HG03521 (cell line): Measurements from ENCODE around the gene RBMS3.
"Not testable (repeated sequence)": the region's sequence is repeated elsewhere in the genome, so short reads cannot be mapped to it uniquely, and the experiment has no call there.

ENCODE experiments used
- ATAC-seq: cut with Tn5 transposase; IDR thresholded peaks from one replicate; pipeline ENCODE4 v1.9.1; 2021; ENCODE audit warnings: mild to moderate bottlenecking, moderate library complexity; ENCODE audit not compliant: unreplicated experiment

RBMS3 gene

DNA sequence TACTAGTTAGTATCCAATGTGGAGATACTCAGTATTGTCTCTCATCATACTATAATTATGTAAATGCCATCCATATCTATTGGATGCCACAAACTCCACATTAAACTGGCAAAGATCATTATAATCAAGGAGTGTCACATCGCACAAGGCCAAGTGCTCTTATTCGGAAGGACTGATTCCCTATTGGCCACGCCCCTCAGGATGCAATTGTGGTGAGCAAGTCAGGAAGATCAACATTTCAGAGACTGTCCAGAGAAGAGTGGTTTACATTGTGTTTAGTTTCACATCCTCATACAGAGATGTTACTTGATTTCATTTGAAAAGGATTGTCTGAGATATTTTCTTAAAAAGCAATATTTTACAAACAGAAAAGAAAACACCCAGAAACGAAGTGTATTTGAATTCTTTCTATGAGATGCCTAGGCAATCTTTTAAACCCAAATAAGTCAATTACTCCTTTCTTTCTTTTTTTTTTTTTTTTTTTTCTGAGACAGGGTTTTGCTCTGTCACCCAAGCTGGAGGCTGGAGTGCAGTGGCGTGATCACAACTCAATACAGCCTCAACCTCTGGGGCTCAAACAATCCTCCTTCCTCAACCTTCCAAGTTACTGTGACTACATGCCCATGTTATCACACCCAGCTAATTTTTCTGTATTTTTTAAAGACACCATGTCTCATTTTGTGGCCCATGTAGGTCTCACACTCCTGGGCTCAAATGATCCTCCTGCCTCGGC is 369.1 kb downstream of the RBMS3 start:
- ATAC-seq = no peak

DNA sequence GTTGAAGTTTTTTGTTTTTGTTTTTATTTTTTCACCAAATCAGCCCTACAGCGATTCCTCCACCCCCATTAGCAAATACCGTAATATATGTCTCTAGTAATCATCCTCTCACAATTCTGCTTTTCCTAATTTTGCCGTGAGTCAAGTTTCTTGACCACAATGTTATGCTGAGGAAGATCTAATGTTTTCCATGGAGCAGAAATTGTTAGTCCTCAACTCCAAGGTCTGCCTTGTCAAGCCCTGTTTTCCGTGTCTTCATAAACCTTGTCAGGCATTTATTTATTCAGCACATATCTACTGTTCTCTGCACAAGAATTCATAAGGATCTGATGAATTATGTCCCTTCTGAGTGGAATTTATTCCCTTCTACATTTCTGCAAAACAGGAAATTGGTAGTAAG is 372.8 kb downstream of the RBMS3 start:
- ATAC-seq = no peak

DNA sequence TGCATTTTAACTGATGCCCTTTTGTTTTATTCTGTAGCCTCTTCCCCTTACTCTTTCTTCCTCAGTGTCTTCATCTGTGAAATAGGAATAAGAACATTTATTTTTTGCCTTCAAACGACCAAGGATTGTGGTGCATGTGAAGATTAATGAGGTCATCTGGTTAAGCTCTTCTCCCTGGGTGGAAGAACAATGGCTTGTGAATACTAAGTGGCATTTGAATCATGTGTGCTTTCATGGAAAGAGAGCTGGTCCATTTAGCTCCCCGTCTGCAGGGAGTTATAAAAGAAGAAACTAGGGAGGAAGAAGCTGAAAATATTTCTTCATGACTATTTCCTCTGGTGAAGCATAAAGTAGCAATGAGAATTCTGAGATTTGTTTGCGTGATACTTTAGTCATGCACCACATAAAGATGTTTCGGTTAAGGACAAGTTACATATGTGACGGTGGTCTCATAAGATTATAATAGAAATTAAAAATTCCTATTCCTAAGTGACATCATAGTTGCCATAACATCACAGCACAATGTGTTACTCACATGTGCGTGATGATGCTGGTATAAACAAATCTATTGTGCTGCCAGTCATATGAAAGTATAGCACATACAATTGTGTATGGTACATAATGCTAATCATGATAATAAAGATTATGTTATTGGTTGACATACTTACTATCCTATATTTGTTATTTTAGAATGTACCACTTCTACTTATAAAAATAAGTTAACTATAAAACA is 374.3 kb downstream of the RBMS3 start:
- no peak for ATAC-seq

DNA sequence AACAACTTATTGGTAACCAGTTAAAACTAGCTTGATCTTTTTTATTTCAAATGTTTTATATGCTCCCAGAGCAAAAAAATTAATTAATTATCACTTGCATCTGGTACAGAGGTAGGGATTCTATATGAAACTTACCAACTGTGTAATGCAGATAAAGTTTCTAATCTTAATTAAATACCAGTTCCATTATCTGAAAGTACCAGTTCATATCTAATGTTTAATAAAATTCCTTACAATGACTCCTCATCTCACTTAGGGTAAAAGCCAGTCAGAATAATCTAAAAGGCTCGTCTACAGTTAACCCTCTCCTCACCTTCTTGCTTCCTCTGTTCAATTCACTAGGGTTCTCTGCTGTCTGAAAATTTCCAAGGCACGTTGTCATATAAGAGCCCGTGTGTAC is 384.8 kb downstream of the RBMS3 start:
- no peak for ATAC-seq

DNA sequence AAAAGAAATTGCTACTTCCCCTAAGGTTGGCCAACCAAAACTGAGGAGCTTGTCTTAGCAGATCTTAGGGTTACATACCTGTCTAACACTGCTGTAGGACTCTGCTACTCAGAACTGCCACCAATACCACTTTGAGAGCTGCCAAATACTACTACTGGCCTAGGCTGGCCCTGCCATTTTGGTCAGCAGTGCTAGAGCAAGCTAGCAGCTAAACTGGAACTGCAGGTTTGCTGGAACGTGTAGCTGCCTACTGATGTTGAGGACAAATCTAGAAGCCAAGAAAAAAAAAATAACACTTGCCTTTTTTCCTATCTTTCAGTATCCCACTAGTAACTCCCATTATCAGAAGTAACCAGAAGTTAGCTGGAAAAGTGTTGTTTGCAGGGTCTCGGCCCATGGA is 387.4 kb downstream of the RBMS3 start:
- ATAC-seq = no peak

DNA sequence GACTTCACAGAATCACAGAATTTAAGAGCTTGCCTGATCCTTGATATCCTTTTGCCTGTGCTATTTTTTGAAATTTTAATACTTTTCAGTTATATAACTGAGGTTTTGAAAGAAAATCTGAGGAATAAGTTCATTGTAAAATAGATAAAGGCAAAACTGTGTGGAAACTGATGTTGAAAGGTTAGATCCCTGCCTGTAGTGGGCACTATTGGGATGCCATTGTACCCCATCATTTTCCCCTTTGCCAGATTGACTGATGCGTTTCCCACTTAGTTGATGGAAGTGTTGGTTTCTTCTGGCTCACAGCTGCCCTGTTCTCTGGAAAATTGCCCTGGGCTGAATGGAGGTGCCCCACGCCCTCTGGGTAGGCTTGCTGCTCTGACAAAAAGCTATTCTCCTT is 387.9 kb downstream of the RBMS3 start:
- no peak for ATAC-seq

DNA sequence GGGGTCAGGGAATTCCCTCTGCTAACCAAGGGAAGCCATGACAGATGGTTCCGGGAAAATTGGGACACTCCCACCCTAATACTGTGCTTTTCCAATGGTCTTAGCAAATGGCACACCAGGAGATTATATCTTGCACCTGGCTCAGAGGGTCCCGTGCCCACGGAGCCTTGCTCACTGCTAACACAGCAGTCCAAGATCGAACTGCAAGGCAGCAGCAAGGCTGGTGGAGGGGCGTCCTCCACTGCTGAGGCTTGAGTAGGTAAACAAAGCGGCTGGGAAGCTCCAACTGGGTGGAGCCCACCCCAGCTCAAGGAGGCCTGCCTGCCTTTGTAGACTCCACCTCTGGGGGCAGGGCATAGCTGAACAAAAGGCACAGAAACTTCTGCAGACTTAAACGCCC is 389.6 kb downstream of the RBMS3 start:
- ATAC-seq = not testable (repeated sequence)

DNA sequence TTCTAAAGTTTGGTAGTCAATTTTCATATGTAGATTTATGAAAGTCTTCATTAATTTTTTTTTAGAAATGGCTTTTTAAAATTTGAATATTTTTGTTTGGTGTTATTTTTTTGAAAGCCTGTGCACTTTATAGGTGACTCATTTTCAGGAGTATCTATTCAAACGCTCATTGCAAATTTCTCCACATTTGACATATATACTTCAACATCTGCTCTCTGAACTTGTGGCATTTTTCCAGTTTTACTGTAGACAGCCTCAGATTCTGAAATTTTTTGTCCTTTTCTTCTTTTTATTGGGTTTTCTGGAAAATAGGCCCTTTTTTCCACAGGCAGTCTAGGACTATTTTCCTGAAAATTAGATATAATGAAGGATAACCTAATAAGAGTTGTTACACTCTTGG is 396.6 kb downstream of the RBMS3 start:
- no peak for ATAC-seq

DNA sequence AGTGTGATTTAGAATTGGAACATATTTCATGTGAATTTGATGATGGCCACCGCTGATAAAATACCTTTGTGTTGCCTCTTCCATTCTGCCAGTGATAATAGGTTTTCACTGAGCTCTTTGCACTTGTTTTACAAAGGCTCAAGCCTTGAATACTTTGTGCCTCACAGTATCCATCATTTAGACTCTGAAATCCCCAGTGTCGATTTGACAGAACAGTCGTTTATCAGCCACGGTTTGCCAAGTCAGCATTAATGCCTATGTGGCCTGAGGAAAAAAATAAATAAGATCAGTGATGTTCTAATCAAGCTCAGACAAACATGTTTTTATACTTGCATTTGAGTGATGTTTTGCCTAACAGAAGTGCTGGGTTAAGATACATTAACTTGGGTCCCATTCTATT is 399.1 kb downstream of the RBMS3 start:
- ATAC-seq = no peak

DNA sequence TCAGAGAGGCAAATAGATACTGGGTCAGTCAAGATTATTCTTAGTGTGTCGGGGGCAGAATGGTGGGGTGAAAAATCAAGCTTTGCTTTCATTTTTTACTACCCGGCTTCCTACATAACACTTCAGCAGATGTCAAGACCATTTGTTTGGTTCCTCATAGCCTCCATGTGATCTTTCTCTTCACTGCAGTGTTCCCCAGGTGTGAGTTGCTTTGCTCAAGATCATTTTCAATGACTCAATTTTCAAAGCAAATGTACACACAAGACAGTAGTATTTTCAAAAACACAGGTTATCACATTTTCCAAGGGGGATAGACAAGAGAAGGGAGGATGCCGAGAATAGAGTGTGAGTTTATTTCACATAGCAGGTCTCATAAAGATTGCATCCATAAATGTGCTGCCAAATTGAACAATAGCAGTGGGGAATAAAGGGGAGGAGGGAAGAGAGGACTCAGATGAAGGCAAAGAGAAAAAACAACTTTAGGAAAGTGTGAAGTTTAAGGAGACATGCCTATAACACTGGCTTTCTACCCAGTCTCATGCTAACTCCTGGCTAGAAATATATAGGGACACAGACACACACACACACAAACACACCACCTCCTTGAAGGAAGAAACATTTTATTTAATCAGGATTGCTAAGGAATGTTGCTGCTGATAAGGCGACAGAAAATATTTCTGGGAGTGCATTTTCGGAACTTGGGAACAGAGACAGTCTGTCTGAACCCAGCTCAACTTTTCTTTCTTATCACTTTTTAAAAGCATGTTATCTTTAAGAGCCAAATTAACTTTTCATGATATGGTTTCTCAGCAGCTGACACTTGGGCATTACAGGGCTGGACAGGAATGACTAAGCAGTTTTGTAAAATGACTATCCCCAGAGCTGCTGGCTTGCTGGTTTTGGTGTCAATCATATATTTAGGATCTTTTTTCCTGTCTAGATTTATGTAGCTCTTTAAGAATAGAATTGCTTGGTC is 402.4 kb downstream of the RBMS3 start:
- ATAC-seq = peak; percentile 40

DNA sequence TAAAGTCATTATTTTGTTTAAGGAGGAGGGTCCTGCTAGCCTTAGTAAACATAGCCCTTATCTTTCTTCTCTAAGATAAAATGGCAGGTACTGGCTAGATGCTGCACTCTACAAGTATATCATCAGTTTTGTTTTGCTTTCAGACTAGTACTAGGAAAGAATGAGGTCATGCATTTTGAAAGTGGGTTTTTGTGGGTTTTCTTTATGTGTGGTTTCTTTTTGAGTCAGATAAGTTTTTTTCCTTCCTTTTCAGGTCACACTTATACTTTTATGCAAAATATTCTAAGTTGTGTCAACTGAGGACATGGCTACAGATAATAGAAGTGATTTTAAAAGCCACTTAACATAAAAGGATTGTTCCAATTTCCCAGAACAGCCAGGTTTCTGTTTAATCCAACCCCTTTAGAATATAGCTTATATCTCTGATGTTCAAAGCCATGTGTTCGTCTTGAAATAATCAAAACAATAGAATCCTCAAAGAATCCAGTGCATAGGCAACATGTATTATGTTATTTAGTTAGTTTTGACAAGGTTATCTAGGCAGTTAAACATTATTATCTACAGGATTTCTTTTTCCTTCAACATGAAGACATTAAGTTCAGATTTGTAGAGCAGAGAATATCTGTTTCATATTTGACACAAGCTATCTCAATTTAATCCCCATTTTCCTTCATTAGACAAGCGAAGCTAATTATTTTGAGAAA is 406.2 kb downstream of the RBMS3 start:
- ATAC-seq = peak; percentile 97

DNA sequence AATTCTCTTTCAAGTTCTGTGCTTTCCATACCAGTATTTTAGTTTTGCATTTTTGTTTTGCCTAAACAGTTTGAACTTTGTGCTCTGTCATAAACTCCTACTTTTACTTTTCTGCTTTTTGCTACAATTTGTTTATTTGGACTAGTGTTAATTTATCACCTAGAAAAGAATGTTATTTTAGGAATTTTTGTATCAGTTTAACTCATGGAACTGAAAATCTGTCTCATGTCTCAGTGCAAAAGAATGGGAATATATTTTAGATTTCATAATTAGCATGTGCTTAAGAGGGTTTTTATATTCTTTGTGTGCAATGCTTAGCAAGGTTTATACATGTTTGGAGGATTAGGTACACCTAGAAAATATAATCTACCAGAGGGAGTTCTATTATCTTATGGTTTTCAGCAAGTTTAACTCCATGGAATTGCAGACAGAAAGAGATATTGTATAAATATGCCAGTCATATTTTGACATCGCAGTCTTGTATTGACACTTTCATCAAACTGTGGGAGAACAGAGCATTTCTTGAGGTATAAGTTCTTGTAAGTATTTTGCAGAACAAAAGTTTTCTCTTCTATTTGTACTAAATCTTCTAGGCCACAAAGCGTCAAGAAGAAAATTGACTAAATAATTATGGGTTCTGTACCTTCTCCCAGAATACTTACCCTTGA is 409.9 kb downstream of the RBMS3 start:
- no peak for ATAC-seq

DNA sequence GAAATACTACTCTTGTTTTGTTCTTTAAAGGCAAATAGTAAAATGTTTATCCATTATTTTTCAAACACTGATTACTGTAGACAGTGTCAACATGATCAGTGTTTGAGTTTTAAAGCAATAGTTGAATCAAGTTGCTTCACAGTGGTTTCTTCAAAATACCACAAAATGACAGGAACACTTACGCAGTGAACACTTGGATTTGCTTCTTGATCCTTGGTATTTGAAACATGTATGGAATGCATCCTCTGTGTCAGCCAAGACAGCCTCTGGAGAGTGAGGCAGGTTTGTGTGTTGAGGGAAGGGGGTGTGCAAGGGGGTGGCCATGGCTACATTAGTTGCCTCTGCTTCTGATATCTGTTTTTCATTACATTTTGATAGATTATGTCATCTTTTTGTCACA is 413.0 kb downstream of the RBMS3 start:
- ATAC-seq = no peak

DNA sequence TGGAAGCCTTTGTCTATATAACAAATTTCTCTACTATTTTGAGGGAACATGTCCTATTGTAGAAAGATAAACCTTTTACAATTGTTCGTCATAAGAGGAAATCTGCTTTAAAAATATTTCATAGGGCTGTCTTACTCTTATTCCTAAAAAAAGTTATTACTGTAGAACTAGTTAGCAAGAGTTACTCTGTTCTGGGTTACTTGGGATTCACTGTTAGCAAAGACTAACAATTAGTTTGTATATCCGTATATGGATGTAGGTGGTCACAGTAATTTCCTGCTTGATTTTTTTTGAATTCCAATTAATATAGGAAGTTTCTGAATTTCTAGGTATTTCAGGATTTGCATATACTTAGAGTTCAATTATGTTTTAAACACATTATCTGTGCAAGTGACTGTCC is 413.5 kb downstream of the RBMS3 start:
- ATAC-seq = no peak

DNA sequence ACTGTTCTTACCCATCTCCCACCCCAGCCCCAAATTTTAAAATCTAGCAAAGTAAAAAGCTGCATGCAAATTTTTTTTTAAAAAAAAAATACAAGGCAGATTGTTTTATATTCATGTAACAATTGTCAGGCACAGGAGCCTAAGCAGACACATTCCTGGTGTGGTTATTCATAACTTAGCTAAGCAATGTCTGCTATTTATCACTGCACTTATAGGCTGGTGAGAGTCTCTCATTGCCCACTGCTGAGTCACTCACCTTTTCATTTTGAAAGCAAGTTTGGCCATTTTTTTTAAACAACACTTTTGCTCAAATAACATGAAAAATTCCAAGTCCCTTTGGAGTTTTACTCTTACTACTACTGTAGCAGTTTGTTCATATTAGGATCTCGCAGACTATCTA is 413.9 kb downstream of the RBMS3 start:
- no peak for ATAC-seq

DNA sequence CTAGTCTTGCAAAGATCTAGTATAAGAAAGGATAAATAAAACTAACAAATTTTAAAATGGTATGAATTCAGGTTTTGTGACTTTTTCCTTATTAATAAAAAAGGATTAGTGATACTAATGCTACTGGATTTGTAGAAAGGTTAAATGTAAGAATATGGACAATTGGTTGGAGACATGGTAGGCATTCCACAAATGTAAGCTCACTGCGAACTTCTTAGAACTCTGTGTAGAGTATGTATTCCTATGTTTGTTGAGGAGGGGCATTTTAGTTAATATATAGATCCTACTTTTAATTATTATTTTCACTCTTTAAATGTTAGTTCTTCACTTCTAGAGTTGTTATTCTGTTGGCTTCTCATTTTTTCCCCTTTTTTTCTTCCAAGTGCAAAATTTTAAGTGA is 414.3 kb downstream of the RBMS3 start:
- no peak for ATAC-seq

DNA sequence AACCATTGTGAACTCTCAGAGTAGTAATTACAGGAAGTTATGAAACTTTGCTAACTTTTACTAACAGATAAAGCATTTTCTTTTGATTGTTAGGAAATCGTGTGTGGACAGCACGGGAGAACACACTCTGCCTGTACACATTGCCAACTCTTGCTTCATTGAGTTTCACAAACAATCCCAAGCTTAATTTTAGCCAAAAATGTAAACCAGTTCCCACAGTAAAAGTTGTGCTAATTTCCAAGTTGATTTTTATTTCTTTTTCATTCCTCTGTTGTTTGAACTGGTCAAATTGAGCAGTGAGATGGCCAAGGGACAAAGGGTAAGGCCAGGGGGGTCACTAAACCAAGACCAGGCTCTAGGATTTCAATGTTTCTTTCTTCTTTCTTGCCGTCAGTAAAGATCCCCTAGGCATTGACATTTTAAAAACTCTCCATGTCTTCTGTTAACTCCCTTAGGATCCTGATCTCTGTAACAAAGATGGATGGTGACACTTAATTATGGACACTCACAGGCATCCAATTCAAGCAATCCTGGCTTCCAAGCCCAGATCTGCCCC is 414.9 kb downstream of the RBMS3 start:
- ATAC-seq = no peak

DNA sequence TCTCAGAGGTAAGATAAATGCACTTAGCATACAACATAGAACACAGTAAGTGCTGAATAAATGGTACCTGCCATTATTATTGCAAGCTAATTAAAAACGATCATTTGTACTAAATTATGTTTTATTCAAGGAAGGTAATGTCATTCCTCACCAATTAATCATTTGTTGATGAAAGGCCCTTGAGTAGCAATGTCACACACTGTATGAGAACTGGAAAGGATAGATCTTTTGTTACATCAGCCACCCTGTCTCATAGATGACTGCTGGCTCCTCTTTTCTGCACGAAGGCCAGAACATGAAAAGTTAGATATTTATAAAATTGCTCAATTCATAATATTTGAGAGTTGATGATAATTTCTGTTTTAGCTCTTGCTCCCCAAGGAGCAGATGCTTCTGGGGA is 415.4 kb downstream of the RBMS3 start:
- ATAC-seq = no peak

DNA sequence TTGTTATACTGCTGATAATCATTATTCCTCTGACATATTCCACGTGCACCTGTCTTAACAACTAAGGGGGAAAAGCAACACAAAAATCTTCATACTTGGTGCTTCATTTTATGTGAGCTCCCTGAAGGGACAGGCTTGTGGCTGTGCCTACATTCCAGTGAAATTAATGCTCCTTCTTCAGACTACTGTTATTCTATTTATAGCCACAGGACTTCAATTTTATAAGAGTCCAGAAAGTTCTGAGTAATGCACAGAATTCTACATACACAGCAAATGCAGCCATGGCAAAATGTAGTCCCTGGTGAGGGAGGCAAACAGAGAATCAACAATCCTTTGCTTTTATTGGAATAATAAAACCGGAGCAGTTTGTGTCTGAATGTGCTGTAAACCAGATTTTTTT is 417.1 kb downstream of the RBMS3 start:
- ATAC-seq = no peak

DNA sequence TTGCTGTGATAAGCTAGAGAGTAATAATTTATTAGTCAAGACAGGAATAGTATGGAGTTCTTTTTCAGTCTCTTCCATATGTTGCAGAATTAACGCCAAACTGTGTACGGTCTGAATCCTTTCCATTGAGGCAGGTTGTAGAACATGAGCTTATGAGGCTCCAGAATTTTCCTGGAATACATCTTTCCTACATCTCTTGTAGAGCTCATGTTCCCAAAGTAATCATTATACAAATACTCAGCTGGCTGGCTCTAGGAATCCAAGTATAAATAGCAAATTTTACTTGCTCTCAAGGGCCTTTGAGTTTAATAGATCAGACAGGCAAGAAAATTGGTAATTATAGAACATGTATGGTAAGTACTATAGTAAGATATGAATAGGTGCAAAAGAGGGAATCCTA is 419.4 kb downstream of the RBMS3 start:
- ATAC-seq = no peak
